Osteoblast (primary cell): Measurements from ENCODE around the gene PEX12. TPM values are rescaled to one million over a fixed set of nuclear protein-coding genes. Genes with fewer than 3 reads are reported as not detected.
A peak's percentile ranks its signal among the peaks of the same experiment; 100 is the strongest.
"Not testable (repeated sequence)": the region's sequence is repeated elsewhere in the genome, so short reads cannot be mapped to it uniquely, and the experiment has no call there.

Experiments used
- DNase-seq: peaks from one replicate; pipeline ENCODE4 v3.0.0; 2011; ENCODE audit warnings: low spot score, mixed read lengths; ENCODE audit not compliant: insufficient read length; ENCODE audit errors: missing footprints
- H2AFZ ChIP-seq: 2 replicates; pipeline ENCODE4 v1.6.0; 2011; ENCODE audit warnings: mild to moderate bottlenecking, low read length
- H3K27ac ChIP-seq: 2 replicates; pipeline ENCODE4 v1.5.1; 2011; ENCODE audit warnings: mild to moderate bottlenecking, low read depth, low read length, moderate library complexity
- H3K27me3 ChIP-seq: 2 replicates; pipeline ENCODE4 v1.6.0; 2012; ENCODE audit warnings: mild to moderate bottlenecking, control low read depth, inconsistent platforms, low read length, moderate library complexity; ENCODE audit not compliant: insufficient read depth
- H3K36me3 ChIP-seq: 2 replicates; pipeline ENCODE4 v1.5.1; 2011; ENCODE audit warnings: mild to moderate bottlenecking, low read length, control low read depth, moderate library complexity; ENCODE audit not compliant: insufficient read depth
- H3K4me1 ChIP-seq: 2 replicates; pipeline ENCODE4 v1.5.1; 2011; ENCODE audit warnings: mild to moderate bottlenecking, low read length, control low read depth, moderate library complexity; ENCODE audit not compliant: insufficient read depth
- H3K4me2 ChIP-seq: 2 replicates; pipeline ENCODE4 v1.6.0; 2011; ENCODE audit warnings: mild to moderate bottlenecking, low read length; ENCODE audit not compliant: insufficient read depth
- H3K4me3 ChIP-seq: fragments of 200-600 bp; sonication (generic); 3 replicates; pipeline ENCODE4 v1.5.1; 2012; ENCODE audit warnings: mild to moderate bottlenecking, low read length, inconsistent platforms; ENCODE audit not compliant: insufficient read depth
- H3K79me2 ChIP-seq: 2 replicates; pipeline ENCODE4 v1.6.0; 2012; ENCODE audit warnings: mild to moderate bottlenecking, low read length, control low read depth, inconsistent platforms; ENCODE audit not compliant: insufficient read depth
- H3K9me3 ChIP-seq: 2 replicates; pipeline ENCODE4 v1.5.1; 2011; ENCODE audit warnings: low read depth, low read length, control low read depth
- H4K20me1 ChIP-seq: 2 replicates; pipeline ENCODE4 v1.6.0; 2012; ENCODE audit warnings: mild to moderate bottlenecking, low read length, control low read depth; ENCODE audit not compliant: insufficient read depth
- CTCF ChIP-seq: IDR thresholded peaks from 2 replicates; pipeline ENCODE4 v1.5.1; 2011; ENCODE audit warnings: mild to moderate bottlenecking, low read depth, low read length, moderate library complexity; ENCODE audit errors: extremely low read depth
- total RNA-seq: library from RNA; depleted of rRNA; stranded (reverse); fragments of >200 nt; gene quantifications from 2 replicates; pipeline ENCODE4 v1.2.3, GENCODE V29; 2012

PEX12 gene
- total RNA-seq, 1 donor = 8.0 TPM

GRCh38 chr17:35566968-35567367 is 11.4 kb downstream of the PEX12 start:
- TF ChIP-seq CTCF = no peak
- peaks cover 12% of the 10 kb centered on the region for H3K27me3 ChIP-seq
- H3K9me3 ChIP-seq = no peaks in the 10 kb centered on the region
- peak overlapping the region; percentile 89 for H3K4me3 ChIP-seq
- H3K79me2 ChIP-seq = peaks cover 36% of the 10 kb centered on the region
- H4K20me1 ChIP-seq = peaks cover 4% of the 10 kb centered on the region
- no peak overlapping the region for H3K27ac ChIP-seq
- H3K4me1 ChIP-seq = peaks cover 8% of the 10 kb centered on the region
- H2AFZ ChIP-seq = peak overlapping the region; percentile 47
- H3K4me2 ChIP-seq = peak overlapping the region; percentile 98
- no peaks in the 10 kb centered on the region for H3K36me3 ChIP-seq
- no peak for DNase-seq

GRCh38 chr17:35563181-35563580 is 15.2 kb downstream of the PEX12 start:
- peaks cover 25% of the 10 kb centered on the region for H3K27me3 ChIP-seq
- H3K36me3 ChIP-seq, H3K9me3 ChIP-seq, H3K4me3 ChIP-seq, H3K27ac ChIP-seq, H4K20me1 ChIP-seq, DNase-seq, H3K79me2 ChIP-seq, H3K4me2 ChIP-seq, H3K4me1 ChIP-seq, H2AFZ ChIP-seq: not testable (repeated sequence)

GRCh38 chr17:35560703-35561102 is 17.7 kb downstream of the PEX12 start, which contains the start of gene SLFN14:
TSS of gene SLFN14 (minus strand) at chr17:35560819. CDS start at chr17:35558062, 2,757 bp downstream.
- no peaks in the 10 kb centered on the region for H4K20me1 ChIP-seq

GRCh38 chr17:35559495-35560210 is 18.7 kb downstream of the PEX12 start:
- Histone ChIP-seq H3K4me3 (no peak overlapping the region), H3K79me2 (no peaks in the 10 kb centered on the region), H3K4me2 (no peak overlapping the region), H3K27me3 (peaks cover 28% of the 10 kb centered on the region), H3K36me3 (no peaks in the 10 kb centered on the region), H3K27ac (no peak overlapping the region), H2AFZ (no peak overlapping the region), H3K9me3 (no peaks in the 10 kb centered on the region), H3K4me1 (no peaks in the 10 kb centered on the region), H4K20me1 (no peaks in the 10 kb centered on the region)
- TF ChIP-seq CTCF = no peak
- DNase-seq = no peak

More at GRCh38 chr17:35560703-35561102, 17.7 kb downstream of the PEX12 start, which contains the start of gene SLFN14:
- H3K27me3 ChIP-seq = peaks cover 28% of the 10 kb centered on the region
- H3K9me3 ChIP-seq = no peaks in the 10 kb centered on the region
- H3K36me3 ChIP-seq = no peaks in the 10 kb centered on the region
- no peak within 1 kb of the TSS for H3K4me2 ChIP-seq
- no peak within 1 kb of the TSS for H3K27ac ChIP-seq
- H3K4me3 ChIP-seq = no peak within 1 kb of the TSS
- no peaks in the 10 kb centered on the region for H3K4me1 ChIP-seq
- no peaks in the 10 kb centered on the region for H3K79me2 ChIP-seq
- no peak within 1 kb of the TSS for H2AFZ ChIP-seq
- no peak for DNase-seq
- TF ChIP-seq CTCF = no peak
